Stimulated activated CD4-positive, alpha-beta T cell treated with anti-CD3 and anti-CD28 coated beads, Interleukin-4, amount 100 ng/mL, for 24 hours (primary cell): Measurements from ENCODE around the gene NLRP3.
"Not testable (repeated sequence)": the region's sequence is repeated elsewhere in the genome, so short reads cannot be mapped to it uniquely, and the experiment has no call there.

Experiments used
- DNase-seq: peaks from one replicate; pipeline ENCODE4 v3.0.0-alpha.2; 2020

Gene NLRP3

GRCh38 chr1:247471445-247472016, 55.6 kb downstream of the NLRP3 start:
- DNase-seq, result no peak

GRCh38 chr1:247472035-247472434, 56.1 kb downstream of the NLRP3 start:
- DNase-seq, result no peak

GRCh38 chr1:247474367-247474766, 58.4 kb downstream of the NLRP3 start:
- DNase-seq, result no peak

- no peak for DNase-seq
Measured at GRCh38 chr1:247475793-247476192, 59.8 kb downstream of the NLRP3 start.

GRCh38 chr1:247476328-247477058, 60.5 kb downstream of the NLRP3 start:
- not testable (repeated sequence) for DNase-seq

- no peak for DNase-seq
Measured at GRCh38 chr1:247482747-247483146, 66.8 kb downstream of the NLRP3 start.

- DNase-seq, result peak; percentile 39
Measured at GRCh38 chr1:247487057-247487456, 71.1 kb downstream of the NLRP3 start.

GRCh38 chr1:247491328-247491727, 75.4 kb downstream of the NLRP3 start:
- no peak for DNase-seq

- no peak for DNase-seq
Measured at GRCh38 chr1:247493106-247493505, 77.1 kb downstream of the NLRP3 start.

- DNase-seq, result no peak
Measured at GRCh38 chr1:247494767-247495166, 78.8 kb downstream of the NLRP3 start.

- no peak for DNase-seq
Measured at GRCh38 chr1:247496581-247497285, 80.8 kb downstream of the NLRP3 start.
